ENCODE measurements around the gene FTCD. TPM values are rescaled to one million over a fixed set of nuclear protein-coding genes. Genes with fewer than 3 reads are reported as not detected.

FTCD gene
- total and polyA plus RNA-seq, 2 donors (not counting 3 experiments of a cell fraction or from before 2014, with no cell fraction given), result 0.06 to 1.2 TPM

DNA sequence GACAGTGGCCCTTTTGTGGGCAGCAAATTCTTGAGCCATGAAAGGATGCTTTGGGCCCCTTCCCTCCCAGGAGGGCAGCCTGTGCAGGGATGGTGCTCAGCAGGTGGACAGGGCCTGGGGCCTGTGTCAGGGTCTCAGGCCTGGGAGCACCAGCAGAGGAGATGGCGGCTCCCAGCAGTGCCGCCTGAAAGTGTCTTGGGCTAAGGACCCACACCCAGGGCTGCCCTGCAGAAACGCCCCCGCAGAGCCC lies 23.9 kb downstream of the FTCD start:
- DNase-seq (ENCODE audit: low read depth, low spot score), result no peak
- H3K4me1 ChIP-seq (ENCODE audit: control insufficient read depth, extremely low read depth, insufficient read depth, low read length), result no peaks in the 10 kb centered on the region
- no peaks in the 10 kb centered on the region for H4K20me1 ChIP-seq (replicated peaks; ENCODE audit: control insufficient read depth, extremely low read depth, insufficient read depth, low read length)
- no peak overlapping the region for H3K9ac ChIP-seq (replicated peaks; ENCODE audit: extremely low read depth, insufficient read depth, low read length)
- no peaks in the 10 kb centered on the region for H3K79me2 ChIP-seq (ENCODE audit: control insufficient read depth, insufficient read depth, low read length)
- ChIA-PET CTCF (interaction anchor here (1.4 kb wide), 1 partner anchor 12 kb away, joined by 5 read pairs; no protein-coding TSS in a partner anchor), POLR2A (no interaction called here)
- H3K9me1 ChIP-seq (replicated peaks; ENCODE audit: control insufficient read depth, extremely low read depth, insufficient read depth, low read length), result no peaks in the 10 kb centered on the region
- dilution Hi-C loops (cut with MboI; ENCODE audit: extremely low pct_ligation_motif_present, low sequenced_read_pairs), result no loop called here
- no peaks in the 10 kb centered on the region for H3K36me3 ChIP-seq (ENCODE audit: control insufficient read depth in 2 of 2, extremely low read depth in 1 of 2, insufficient read depth in 2 of 2, low read length in 2 of 2)
- intact Hi-C loops (cut with micrococcal nuclease), result no loop called here
- H3K9me3 ChIP-seq (replicated peaks; ENCODE audit: control insufficient read depth, insufficient read depth, low read length), result no peaks in the 10 kb centered on the region
- H3K27ac ChIP-seq (ENCODE audit: insufficient read depth, low read depth, low read length), result no peak overlapping the region
- TF ChIP-seq EZH2 (IDR thresholded peaks at IDR 0.05; ENCODE audit: borderline replicate concordance, low read depth, low read length, severe bottlenecking) (no peak), FOS (IDR thresholded peaks at IDR 0.05; ENCODE audit: borderline replicate concordance, insufficient read depth, low read length) (no peak), POLR2AphosphoS5 (IDR thresholded peaks at IDR 0.05; ENCODE audit: insufficient read depth, low read depth, low read length) (no peak), MAX (IDR thresholded peaks at IDR 0.05; ENCODE audit: insufficient read depth, insufficient read length) (no peak), JUN (IDR thresholded peaks at IDR 0.05; ENCODE audit: borderline replicate concordance, insufficient read depth, insufficient read length, low read depth) (no peak), POLR2A (IDR thresholded peaks at IDR 0.05; ENCODE audit: low read depth, low read length) (no peak), MYC (IDR thresholded peaks at IDR 0.05; ENCODE audit: low read depth, low read length) (no peak), GATA2 (IDR thresholded peaks at IDR 0.05; ENCODE audit: insufficient read depth, insufficient read length, low read depth, low read length) (no peak)
- TF ChIP-seq, protein P1, sequence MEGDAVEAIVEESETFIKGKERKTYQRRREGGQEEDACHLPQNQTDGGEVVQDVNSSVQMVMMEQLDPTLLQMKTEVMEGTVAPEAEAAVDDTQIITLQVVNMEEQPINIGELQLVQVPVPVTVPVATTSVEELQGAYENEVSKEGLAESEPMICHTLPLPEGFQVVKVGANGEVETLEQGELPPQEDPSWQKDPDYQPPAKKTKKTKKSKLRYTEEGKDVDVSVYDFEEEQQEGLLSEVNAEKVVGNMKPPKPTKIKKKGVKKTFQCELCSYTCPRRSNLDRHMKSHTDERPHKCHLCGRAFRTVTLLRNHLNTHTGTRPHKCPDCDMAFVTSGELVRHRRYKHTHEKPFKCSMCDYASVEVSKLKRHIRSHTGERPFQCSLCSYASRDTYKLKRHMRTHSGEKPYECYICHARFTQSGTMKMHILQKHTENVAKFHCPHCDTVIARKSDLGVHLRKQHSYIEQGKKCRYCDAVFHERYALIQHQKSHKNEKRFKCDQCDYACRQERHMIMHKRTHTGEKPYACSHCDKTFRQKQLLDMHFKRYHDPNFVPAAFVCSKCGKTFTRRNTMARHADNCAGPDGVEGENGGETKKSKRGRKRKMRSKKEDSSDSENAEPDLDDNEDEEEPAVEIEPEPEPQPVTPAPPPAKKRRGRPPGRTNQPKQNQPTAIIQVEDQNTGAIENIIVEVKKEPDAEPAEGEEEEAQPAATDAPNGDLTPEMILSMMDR (IDR thresholded peaks at IDR 0.05; ENCODE audit: extremely low read depth in 1 of 2, insufficient read depth in 1 of 2, low read depth in 1 of 2, low read length in 2 of 2), result no peak
- no peak overlapping the region for H3K4me2 ChIP-seq (ENCODE audit: insufficient read depth, low read length)
- H3K27me3 ChIP-seq (ENCODE audit: control insufficient read depth in 2 of 2, insufficient read depth in 2 of 2, low read length in 2 of 2), result no peaks in the 10 kb centered on the region
- BruUV-seq (replicated peaks), result no TSS peak
- no peak for FAIRE-seq
- no peak overlapping the region for H3K4me3 ChIP-seq (replicated peaks in 1 of 3; ENCODE audit: insufficient read depth in 1 of 3, low read depth in 1 of 3, low read length in 3 of 3)
- no peak overlapping the region for H2AFZ ChIP-seq (ENCODE audit: low read depth, low read length)

Data from endothelial cell of umbilical vein (primary cell).